MM.1S (cell line): ENCODE results near the gene DNAJA4.

Source experiments
- EZH2phosphoT487 ChIP-seq: fragments of 300-600 bp; sonication (generic); IDR thresholded peaks from 2 replicates; pipeline ENCODE4 v1.6.1; 2018; ENCODE audit warnings: antibody characterized with exemption, low read length
- TF ChIP-seq, protein P1 (sequence below): fragments of 300-600 bp; sonication (generic); IDR thresholded peaks from 2 replicates; pipeline ENCODE4 v1.5.1; 2016; ENCODE audit warnings: antibody characterized with exemption, low read length, mixed read lengths

DNA sequence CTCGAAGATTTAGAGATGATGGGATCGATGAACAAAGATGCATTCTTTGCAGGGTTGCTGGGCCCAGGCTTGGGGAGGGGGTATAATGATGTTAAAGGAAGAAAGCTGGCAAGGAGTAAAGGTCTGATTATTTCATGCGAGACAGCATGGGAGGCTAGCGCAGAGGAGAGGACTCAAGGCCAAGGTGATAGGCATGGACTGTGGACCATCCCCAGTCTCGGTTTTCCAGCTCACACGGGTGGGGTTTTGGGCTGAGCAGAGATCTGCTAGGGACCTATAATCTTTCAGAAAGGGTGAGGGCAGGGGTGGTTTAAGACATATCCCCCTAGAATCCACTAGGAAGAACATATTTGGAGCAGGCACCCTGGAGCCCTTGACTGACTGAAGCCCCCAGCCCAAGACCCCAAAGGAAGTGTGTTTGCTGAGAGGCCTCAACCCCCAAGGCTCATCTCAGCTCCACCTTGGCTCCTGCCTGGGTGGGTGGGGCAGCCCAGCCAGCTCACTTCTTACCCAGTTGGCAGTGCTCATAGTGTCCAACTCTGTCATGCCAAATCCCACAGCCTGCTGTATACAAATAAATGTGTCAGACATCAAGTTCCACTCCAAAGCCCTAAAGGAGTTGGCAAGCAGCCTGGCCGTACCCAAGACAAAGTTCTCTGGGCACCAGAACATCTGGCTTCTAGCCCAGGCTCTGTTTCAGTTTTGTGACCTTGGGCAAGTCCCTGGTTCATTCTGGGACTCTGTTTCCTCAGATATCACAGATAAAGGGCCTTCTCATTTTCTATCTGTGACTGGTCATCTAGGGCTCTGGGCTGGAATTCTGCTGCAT lies 47.9 kb upstream of the DNAJA4 start:
- TF ChIP-seq, protein P1, sequence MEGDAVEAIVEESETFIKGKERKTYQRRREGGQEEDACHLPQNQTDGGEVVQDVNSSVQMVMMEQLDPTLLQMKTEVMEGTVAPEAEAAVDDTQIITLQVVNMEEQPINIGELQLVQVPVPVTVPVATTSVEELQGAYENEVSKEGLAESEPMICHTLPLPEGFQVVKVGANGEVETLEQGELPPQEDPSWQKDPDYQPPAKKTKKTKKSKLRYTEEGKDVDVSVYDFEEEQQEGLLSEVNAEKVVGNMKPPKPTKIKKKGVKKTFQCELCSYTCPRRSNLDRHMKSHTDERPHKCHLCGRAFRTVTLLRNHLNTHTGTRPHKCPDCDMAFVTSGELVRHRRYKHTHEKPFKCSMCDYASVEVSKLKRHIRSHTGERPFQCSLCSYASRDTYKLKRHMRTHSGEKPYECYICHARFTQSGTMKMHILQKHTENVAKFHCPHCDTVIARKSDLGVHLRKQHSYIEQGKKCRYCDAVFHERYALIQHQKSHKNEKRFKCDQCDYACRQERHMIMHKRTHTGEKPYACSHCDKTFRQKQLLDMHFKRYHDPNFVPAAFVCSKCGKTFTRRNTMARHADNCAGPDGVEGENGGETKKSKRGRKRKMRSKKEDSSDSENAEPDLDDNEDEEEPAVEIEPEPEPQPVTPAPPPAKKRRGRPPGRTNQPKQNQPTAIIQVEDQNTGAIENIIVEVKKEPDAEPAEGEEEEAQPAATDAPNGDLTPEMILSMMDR, result no peak
- TF ChIP-seq EZH2phosphoT487, result no peak
